Thoracic aorta (tissue), 2 donors: ENCODE data around the gene HSF5. TPM values are rescaled to one million over a fixed set of nuclear protein-coding genes. Genes with fewer than 3 reads are reported as not detected.

ENCODE experiments used
- ATAC-seq: fragments of 150-250 bp; one replicate; pipeline ENCODE4 v1.8.0; 2017; ENCODE audit warnings: low read depth; ENCODE audit not compliant: insufficient number of reproducible peaks, low FRiP score
- DNase-seq: peaks from one replicate; pipeline ENCODE4 v3.0.0-alpha.2; 2020; ENCODE audit warnings: low spot score
- H3K27ac ChIP-seq, 2 donors: fragments of 200-600 bp; sonication (generic); 1 replicate in 1 of 2; 2 replicates in 1 of 2; pipeline ENCODE4 v1.5.1; 2016; ENCODE audit warnings: mild to moderate bottlenecking in 2 of 2, moderate library complexity in 2 of 2
- H3K27me3 ChIP-seq: fragments of 200-600 bp; sonication (generic); replicated peaks from 2 replicates; pipeline ENCODE4 v1.6.0; 2016; ENCODE audit warnings: mild to moderate bottlenecking; ENCODE audit not compliant: insufficient read depth
- H3K36me3 ChIP-seq: fragments of 200-600 bp; sonication (generic); one replicate; pipeline ENCODE4 v1.5.1; 2016
- H3K4me1 ChIP-seq, 2 donors: fragments of 200-600 bp; sonication (generic); 1 replicate in 1 of 2; 2 replicates in 1 of 2; pipeline versions ENCODE4 v1.5.1 to v1.6.0; 2016; ENCODE audit warnings: low read depth in 2 of 2, mild to moderate bottlenecking in 1 of 2; ENCODE audit not compliant: control insufficient read depth in 1 of 2
- H3K4me3 ChIP-seq: fragments of 200-600 bp; sonication (generic); 2 replicates; pipeline ENCODE4 v1.5.1; 2016; ENCODE audit warnings: mild to moderate bottlenecking
- H3K9me3 ChIP-seq: fragments of 200-600 bp; sonication (generic); 2 replicates; pipeline ENCODE4 v1.5.1; 2016
- total RNA-seq, 2 donors: library from RNA; depleted of rRNA; stranded (reverse); fragments of >200 nt; gene quantifications; one replicate each; pipeline versions ENCODE4 v1.1.0 to v1.2.3, GENCODE V29; 2016
- TF ChIP-seq, protein P1 (sequence below): fragments of 200-600 bp; sonication (generic); IDR thresholded peaks from one replicate; pipeline ENCODE4 v1.5.1; 2019; ENCODE audit warnings: antibody characterized with exemption

Gene HSF5
- total RNA-seq, 2 donors from 2014 or later = 0.14 TPM; not detected in 1

DNA sequence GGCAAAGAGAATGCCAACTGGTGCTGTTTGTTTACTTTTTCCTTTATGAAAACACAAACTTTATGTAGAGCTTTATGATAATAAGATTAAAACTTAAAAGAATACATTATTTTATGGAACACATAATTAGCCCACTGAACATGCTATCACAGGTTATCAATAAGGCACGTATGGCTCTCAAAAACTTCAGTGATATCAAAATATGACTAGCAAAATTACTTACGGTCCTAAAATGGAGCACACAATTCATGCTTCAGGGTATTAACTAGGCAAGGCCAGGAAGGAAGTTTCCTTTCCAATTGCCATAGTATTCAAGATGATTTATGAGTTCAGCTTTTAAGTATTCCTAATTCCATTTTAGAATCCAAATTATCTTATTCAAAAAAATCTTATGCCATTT lies 74.5 kb downstream of the HSF5 start:
- Histone ChIP-seq H3K4me3 (no peak overlapping the region), H3K36me3 (no peaks in the 10 kb centered on the region), H3K9me3 (no peaks in the 10 kb centered on the region), H3K4me1 (no peaks in the 10 kb centered on the region), H3K27me3 (no peaks in the 10 kb centered on the region), H3K27ac (no peak overlapping the region)
- ATAC-seq (no peak), DNase-seq (no peak)
- TF ChIP-seq, protein P1, sequence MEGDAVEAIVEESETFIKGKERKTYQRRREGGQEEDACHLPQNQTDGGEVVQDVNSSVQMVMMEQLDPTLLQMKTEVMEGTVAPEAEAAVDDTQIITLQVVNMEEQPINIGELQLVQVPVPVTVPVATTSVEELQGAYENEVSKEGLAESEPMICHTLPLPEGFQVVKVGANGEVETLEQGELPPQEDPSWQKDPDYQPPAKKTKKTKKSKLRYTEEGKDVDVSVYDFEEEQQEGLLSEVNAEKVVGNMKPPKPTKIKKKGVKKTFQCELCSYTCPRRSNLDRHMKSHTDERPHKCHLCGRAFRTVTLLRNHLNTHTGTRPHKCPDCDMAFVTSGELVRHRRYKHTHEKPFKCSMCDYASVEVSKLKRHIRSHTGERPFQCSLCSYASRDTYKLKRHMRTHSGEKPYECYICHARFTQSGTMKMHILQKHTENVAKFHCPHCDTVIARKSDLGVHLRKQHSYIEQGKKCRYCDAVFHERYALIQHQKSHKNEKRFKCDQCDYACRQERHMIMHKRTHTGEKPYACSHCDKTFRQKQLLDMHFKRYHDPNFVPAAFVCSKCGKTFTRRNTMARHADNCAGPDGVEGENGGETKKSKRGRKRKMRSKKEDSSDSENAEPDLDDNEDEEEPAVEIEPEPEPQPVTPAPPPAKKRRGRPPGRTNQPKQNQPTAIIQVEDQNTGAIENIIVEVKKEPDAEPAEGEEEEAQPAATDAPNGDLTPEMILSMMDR = no peak

DNA sequence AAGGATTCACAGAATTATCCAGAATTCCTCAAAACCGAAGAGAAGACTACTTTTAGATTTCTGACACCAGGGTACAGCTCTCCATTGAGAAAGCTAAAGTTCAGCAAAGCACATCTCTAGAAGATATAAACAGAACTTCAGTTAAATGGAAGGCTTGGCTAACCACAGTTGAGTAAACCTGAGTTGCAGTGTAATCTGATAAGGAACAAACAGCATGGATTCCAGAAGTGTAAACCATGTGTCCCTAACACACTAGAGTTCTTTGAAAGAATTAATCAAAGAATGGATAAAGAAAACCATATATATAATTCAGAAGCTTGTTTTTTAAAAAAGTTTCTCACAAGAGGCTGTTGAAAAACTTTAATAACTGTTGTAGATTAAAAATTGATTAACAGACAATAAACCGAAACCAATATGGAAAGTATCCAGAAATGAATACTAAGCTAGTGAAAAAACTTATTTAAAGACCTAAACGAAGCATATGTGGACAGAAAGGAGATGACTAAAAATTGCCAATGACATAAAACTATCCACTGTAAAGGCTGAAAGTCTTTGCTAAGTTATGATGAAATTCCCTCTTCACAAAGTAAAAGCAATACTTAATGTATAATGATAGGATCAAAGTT lies 75.1 kb downstream of the HSF5 start:
- ATAC-seq (no peak), DNase-seq (no peak)
- TF ChIP-seq, protein P1 = no peak
- Histone ChIP-seq H3K9me3 (no peaks in the 10 kb centered on the region), H3K4me3 (no peak overlapping the region), H3K27me3 (no peaks in the 10 kb centered on the region), H3K4me1 (no peaks in the 10 kb centered on the region), H3K36me3 (no peaks in the 10 kb centered on the region), H3K27ac (no peak overlapping the region)

DNA sequence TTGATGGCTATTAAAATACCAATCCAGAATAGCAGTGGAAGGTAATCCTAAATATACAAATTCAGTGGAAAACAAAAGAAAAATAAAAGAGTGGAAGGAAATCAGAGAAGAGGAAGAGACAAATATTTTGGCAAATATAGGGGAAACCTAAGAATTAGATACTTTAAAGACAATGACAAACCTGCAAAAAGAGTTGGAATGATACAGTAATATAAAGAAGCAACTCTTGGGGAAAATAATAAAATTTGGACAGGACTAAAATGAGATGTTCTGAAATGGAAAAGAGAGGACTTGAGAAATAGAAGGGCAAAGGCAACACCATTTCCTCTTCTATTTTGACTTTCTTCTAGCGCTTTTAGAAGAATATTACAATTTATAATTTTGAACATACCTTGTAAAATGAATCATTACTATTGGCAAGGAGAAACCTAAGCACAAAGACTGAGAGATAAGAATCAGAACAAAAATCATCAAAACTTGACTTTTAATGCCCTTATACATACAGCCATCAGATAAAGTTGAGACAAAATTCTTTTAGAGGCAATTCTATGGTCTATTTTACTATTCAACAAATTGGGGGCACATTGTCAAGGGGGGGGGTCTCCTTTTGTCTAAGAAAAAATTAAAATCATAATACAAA lies 76.0 kb downstream of the HSF5 start:
- DNase-seq (no peak), ATAC-seq (no peak)
- H3K36me3 ChIP-seq = no peaks in the 10 kb centered on the region
- no peak overlapping the region for H3K27ac ChIP-seq
- no peak overlapping the region for H3K4me3 ChIP-seq
- TF ChIP-seq, protein P1 = no peak
- H3K9me3 ChIP-seq = no peaks in the 10 kb centered on the region
- no peaks in the 10 kb centered on the region for H3K27me3 ChIP-seq
- H3K4me1 ChIP-seq = no peaks in the 10 kb centered on the region

DNA sequence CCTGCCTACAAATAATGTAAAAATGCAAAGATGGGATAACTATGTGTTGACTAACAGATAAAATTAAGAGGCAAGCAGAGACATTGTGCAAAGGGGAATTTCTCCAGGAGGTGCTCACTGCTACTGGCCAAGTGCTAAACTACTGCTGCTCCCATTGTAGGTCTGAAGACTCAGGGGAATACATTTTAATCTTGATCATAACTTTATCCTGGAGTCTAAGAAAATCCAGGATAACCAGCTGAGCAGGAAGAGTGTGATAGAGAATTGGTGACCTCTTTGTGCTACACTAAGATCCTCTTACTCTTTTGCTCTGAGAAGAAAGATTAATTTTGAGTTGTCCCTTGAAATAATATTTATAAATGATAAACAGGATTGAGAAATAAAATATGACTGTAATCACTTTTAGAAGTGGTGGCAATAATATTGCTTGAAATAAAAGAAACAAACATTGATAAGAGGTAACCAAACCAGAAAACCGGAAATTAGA lies 76.8 kb downstream of the HSF5 start:
- no peak for ATAC-seq
- no peak for DNase-seq
- no peaks in the 10 kb centered on the region for H3K4me1 ChIP-seq
- H3K4me3 ChIP-seq = no peak overlapping the region
- H3K36me3 ChIP-seq = no peaks in the 10 kb centered on the region
- no peaks in the 10 kb centered on the region for H3K27me3 ChIP-seq
- TF ChIP-seq, protein P1 = no peak
- H3K9me3 ChIP-seq = no peaks in the 10 kb centered on the region
- no peak overlapping the region for H3K27ac ChIP-seq

DNA sequence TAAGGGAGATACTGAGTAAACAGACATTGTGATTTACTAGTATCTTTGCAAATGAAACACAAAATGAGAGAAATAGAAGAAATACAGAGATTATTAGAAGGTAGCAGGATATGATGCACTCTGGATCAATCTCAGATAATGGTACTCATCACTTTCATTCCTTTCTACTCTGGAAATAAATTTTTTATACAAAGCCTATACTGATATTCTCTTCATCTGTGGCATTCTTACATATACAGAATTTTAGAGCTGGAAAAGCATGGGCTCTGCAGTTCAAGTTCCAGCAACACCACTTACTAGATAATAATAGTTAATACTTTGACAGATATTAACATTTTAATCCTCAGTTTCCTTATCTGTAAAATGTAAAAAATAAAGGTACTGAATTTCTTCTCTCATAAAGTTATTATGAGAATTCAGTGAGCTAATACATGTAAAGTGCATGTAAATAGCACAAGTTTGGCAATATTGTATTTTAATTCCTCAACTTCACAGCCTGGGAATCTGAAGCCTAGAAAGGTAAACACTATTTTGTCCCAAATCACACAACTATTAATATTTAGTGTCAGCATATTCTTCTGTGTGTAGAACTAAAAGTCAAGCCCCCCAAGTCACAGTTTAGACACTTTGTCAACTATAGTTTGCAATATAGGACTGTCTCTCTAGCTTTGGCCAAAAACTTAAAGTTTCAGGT lies 77.3 kb downstream of the HSF5 start:
- Histone ChIP-seq H3K27ac (no peak overlapping the region), H3K27me3 (no peaks in the 10 kb centered on the region), H3K9me3 (no peaks in the 10 kb centered on the region), H3K36me3 (no peaks in the 10 kb centered on the region), H3K4me1 (no peaks in the 10 kb centered on the region), H3K4me3 (no peak overlapping the region)
- TF ChIP-seq, protein P1 = no peak
- DNase-seq = no peak
- ATAC-seq = no peak
